Thymus (tissue), 11 donors: ENCODE measurements around the gene RPS6KA2. TPM values are rescaled to one million over a fixed set of nuclear protein-coding genes. Genes with fewer than 3 reads are reported as not detected.

Experiments used
- DNase-seq, 9 donors: peaks; one replicate each; pipeline ENCODE4 v3.0.0-alpha.2; 2013; ENCODE audit warnings: low spot score in 9 of 9, low read depth in 6 of 9, missing footprints in 1 of 9
- H3K27ac ChIP-seq, 2 donors: one replicate each; pipeline ENCODE4 v1.5.1; 2013; ENCODE audit warnings: control low read depth in 1 of 2, low read depth in 1 of 2, low read length in 1 of 2, mild to moderate bottlenecking in 1 of 2, moderate library complexity in 1 of 2
- H3K27me3 ChIP-seq, 2 donors: one replicate each; pipeline ENCODE4 v1.5.1; 2013; ENCODE audit warnings: low read length in 1 of 2; ENCODE audit not compliant: control insufficient read depth in 2 of 2, insufficient read depth in 1 of 2
- H3K36me3 ChIP-seq, 2 donors: one replicate each; pipeline ENCODE4 v1.5.1; 2013; ENCODE audit warnings: low read length in 1 of 2, mild to moderate bottlenecking in 1 of 2, moderate library complexity in 1 of 2; ENCODE audit not compliant: control insufficient read depth in 2 of 2, insufficient read depth in 2 of 2
- H3K4me1 ChIP-seq, 2 donors: one replicate each; pipeline ENCODE4 v1.5.1; 2013; ENCODE audit warnings: low read length in 2 of 2; ENCODE audit not compliant: control insufficient read depth in 2 of 2, insufficient read depth in 2 of 2
- H3K4me3 ChIP-seq, 2 donors: one replicate each; pipeline ENCODE4 v1.5.1; 2013; ENCODE audit warnings: low read length in 2 of 2, control low read depth in 1 of 2, mild to moderate bottlenecking in 1 of 2
- H3K9me3 ChIP-seq, 2 donors: one replicate each; pipeline ENCODE4 v1.5.1; 2013; ENCODE audit warnings: low read length in 1 of 2, mild to moderate bottlenecking in 1 of 2; ENCODE audit not compliant: control insufficient read depth in 2 of 2, insufficient read depth in 1 of 2
- WGBS: extraction: QIAGEN DNeasy Blood & Tissue Kit; methylation state at CpG from one replicate; pipeline ENCODE4 v1.1.7; 2013; 5-methylcytosine and 5-hydroxymethylcytosine counted together
- polyA plus RNA-seq: library from polyadenylated mRNA; stranded (reverse); fragments of 200-250 nt; gene quantifications from one replicate; pipeline ENCODE4 v1.2.3, GENCODE V29; 2013
- total RNA-seq: library from RNA; stranded (reverse); fragments of 120-200 nt; gene quantifications from one replicate; pipeline ENCODE4 v1.2.4, GENCODE V29; 2013
- donor health status: healthy.

Gene RPS6KA2
- total and polyA plus RNA-seq, 2 donors: 2.9 to 12.3 TPM

GRCh38 chr6:166603043-166603690, 23.9 kb downstream of the RPS6KA2 start:
- Histone ChIP-seq H3K36me3 (no peaks in the 10 kb centered on the region), H3K4me3 (no peak overlapping the region), H3K27ac (no peak overlapping the region), H3K27me3 (no peaks in the 10 kb centered on the region), H3K4me1 (no peaks in the 10 kb centered on the region), H3K9me3 (no peaks in the 10 kb centered on the region)
- 93% methylated on average over 14 of the region's 14 CpGs for WGBS
- DNase-seq: no peak

GRCh38 chr6:166601956-166602355, 25.1 kb downstream of the RPS6KA2 start:
- H3K27me3 ChIP-seq: no peaks in the 10 kb centered on the region
- WGBS: 99% methylated on average over 10 of the region's 10 CpGs
- H3K4me1 ChIP-seq: no peaks in the 10 kb centered on the region
- H3K27ac ChIP-seq: no peak overlapping the region
- H3K4me3 ChIP-seq: no peak overlapping the region
- no peaks in the 10 kb centered on the region for H3K9me3 ChIP-seq
- no peaks in the 10 kb centered on the region for H3K36me3 ChIP-seq
- no peak for DNase-seq

- Histone ChIP-seq H3K4me3 (no peak overlapping the region), H3K4me1 (no peaks in the 10 kb centered on the region), H3K27me3 (no peaks in the 10 kb centered on the region), H3K36me3 (no peaks in the 10 kb centered on the region), H3K9me3 (no peaks in the 10 kb centered on the region), H3K27ac (no peak overlapping the region)
- DNase-seq: no peak
- WGBS: 58% methylated on average over 2 of the region's 2 CpGs
These were observed 26.1 kb downstream of the RPS6KA2 start for GRCh38 chr6:166600931-166601330.

- Histone ChIP-seq H3K9me3 (no peaks in the 10 kb centered on the region), H3K27ac (no peak overlapping the region), H3K4me1 (no peaks in the 10 kb centered on the region), H3K36me3 (no peaks in the 10 kb centered on the region), H3K27me3 (no peaks in the 10 kb centered on the region), H3K4me3 (no peak overlapping the region)
- DNase-seq: no peak
- WGBS: 70% methylated on average over 5 of the region's 5 CpGs
These were observed 27.8 kb downstream of the RPS6KA2 start for GRCh38 chr6:166599205-166599604.

GRCh38 chr6:166598441-166599138, 28.5 kb downstream of the RPS6KA2 start:
- Histone ChIP-seq H3K9me3 (no peaks in the 10 kb centered on the region), H3K4me3 (no peak overlapping the region), H3K27me3 (no peaks in the 10 kb centered on the region), H3K4me1 (no peaks in the 10 kb centered on the region), H3K36me3 (no peaks in the 10 kb centered on the region), H3K27ac (no peak overlapping the region)
- no peak for DNase-seq
- WGBS: 95% methylated on average over 11 of the region's 11 CpGs

GRCh38 chr6:166597711-166598440, 29.2 kb downstream of the RPS6KA2 start:
- no peak overlapping the region for H3K27ac ChIP-seq
- WGBS: 86% methylated on average over 10 of the region's 10 CpGs

GRCh38 chr6:166596776-166597507, 30.1 kb downstream of the RPS6KA2 start:
- 96% methylated on average over 15 of the region's 15 CpGs for WGBS
- H3K9me3 ChIP-seq: no peaks in the 10 kb centered on the region
- H3K36me3 ChIP-seq: no peaks in the 10 kb centered on the region
- no peak overlapping the region for H3K4me3 ChIP-seq
- H3K27me3 ChIP-seq: no peaks in the 10 kb centered on the region
- no peak overlapping the region for H3K27ac ChIP-seq
- DNase-seq: no peak
- H3K4me1 ChIP-seq: no peaks in the 10 kb centered on the region

More at GRCh38 chr6:166597711-166598440, 29.2 kb downstream of the RPS6KA2 start:
- Histone ChIP-seq H3K9me3 (no peaks in the 10 kb centered on the region), H3K27me3 (no peaks in the 10 kb centered on the region), H3K4me1 (no peaks in the 10 kb centered on the region), H3K4me3 (no peak overlapping the region), H3K36me3 (no peaks in the 10 kb centered on the region)
- DNase-seq: no peak

GRCh38 chr6:166595949-166596348, 31.1 kb downstream of the RPS6KA2 start:
- Histone ChIP-seq H3K9me3 (no peaks in the 10 kb centered on the region), H3K27ac (no peak overlapping the region), H3K4me1 (no peaks in the 10 kb centered on the region), H3K36me3 (no peaks in the 10 kb centered on the region), H3K4me3 (no peak overlapping the region), H3K27me3 (no peaks in the 10 kb centered on the region)
- 97% methylated on average over 6 of the region's 6 CpGs for WGBS
- no peak for DNase-seq
